GM19438 (cell line): ENCODE measurements around the gene AXIN1.
"Not testable (repeated sequence)": the region's sequence is repeated elsewhere in the genome, so short reads cannot be mapped to it uniquely, and the experiment has no call there.

Experiments
- ATAC-seq: cut with Tn5 transposase; IDR thresholded peaks from one replicate; pipeline ENCODE4 v1.9.1; 2021; ENCODE audit warnings: low read depth; ENCODE audit not compliant: unreplicated experiment

The AXIN1 gene

DNA sequence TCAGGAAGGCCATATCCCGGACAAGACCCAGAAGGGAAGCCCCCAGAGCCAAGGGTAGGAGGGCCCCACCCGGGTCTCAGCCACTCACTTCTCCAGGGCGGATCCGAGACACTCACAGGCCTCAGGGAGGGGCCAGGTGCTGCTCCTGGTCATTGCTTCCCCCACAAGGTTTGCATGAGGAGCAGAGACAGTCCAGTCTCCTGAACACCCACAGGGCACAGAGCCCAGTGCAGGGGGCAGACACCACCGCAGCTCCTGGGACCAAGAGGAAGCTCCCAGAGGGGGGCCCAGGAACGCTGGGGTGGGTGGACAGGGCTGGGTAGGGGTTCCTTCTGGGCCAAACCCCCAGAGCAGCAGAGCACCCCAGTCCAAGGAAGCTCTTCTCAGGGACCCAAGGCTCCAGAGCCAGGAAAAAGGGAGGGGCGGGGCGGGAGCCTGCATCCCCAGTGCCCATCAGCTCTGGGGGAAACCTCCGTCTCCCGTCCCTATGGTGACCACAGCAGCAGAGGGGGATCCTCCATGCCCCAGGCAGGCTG, 18.5 kb upstream of the AXIN1 start:
- no peak for ATAC-seq

DNA sequence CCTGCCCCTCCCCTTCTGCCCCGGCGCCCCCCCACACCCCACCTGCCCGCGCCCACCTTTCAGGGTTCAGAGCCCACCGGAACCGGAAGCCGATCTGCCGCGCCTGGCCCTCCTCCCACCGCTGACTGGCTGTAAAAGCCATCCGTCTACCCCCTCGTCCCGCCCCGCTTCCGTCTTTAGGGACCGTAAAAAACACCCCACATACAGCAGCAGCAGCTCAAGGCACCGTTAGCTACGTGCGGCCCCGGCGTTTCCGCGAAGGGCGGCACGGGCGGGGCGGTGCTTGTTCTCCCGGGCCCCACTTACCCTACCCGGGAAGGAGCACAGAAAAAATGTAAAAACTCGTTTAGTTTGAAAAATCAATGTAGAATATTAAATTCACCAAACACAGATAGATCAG, 17.9 kb upstream of the AXIN1 start, which contains the start of gene MRPL28:
MRPL28 (minus strand) TSS at position 96 of the 400 bp plus-strand sequence. CDS start 320 bp downstream, outside the sequence.
- peak; percentile 67 for ATAC-seq

DNA sequence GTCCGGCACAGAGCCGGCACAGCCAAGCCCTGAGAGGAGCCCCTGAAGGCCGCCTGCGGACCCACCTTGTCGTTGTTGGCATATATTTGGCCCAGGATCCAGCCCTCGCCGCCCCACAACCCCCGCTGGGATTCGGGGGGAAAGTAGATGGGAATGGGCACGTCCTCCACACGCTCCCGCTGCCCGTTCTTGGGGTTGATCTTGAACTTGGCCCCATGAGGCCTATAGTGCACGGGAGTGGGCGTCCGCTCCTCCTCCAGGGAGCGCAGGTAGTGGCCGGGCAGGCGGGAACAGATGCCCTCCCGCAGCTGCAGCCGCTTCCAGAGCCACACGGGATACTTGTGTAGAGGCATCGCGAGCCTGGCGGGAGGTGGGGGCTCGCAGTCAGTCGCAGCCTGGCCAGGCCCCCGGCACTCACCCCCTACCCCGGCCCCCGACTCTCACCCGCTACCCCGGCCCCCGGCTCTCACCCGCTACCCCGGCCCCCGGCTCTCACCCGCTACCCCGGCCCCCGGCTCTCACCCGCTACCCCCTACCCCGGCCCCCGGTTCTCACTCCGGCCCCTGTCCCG, 17.4 kb upstream of the AXIN1 start:
- no peak for ATAC-seq

DNA sequence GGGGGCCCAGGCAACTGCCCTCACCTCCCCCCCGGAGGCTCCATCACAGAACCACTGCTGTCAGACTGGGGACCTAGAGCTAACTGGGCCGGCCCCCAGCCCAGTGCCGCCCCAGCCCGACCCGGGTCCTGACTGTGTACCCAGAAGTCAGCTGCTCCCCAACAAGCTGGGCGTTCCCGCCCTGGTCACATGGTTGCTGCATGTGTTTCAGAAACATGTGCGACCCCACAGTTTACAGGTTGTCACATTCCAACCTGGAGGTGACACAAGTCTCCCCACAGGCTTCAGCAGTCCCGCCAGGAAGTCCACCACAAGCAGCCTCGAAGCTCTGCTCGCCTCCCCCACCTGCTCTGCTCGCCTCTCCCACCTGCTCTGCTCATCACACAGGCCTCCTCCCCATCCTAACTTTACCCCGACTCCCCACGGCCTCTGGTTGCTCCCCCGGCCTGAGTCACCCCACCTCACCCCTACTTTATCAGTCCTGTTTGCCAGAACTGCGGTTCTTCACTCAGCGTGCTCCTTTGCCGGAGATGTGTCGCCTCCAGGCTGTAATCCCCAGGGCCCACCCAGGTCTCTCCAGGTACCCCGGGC, 16.8 kb upstream of the AXIN1 start:
- ATAC-seq: no peak

DNA sequence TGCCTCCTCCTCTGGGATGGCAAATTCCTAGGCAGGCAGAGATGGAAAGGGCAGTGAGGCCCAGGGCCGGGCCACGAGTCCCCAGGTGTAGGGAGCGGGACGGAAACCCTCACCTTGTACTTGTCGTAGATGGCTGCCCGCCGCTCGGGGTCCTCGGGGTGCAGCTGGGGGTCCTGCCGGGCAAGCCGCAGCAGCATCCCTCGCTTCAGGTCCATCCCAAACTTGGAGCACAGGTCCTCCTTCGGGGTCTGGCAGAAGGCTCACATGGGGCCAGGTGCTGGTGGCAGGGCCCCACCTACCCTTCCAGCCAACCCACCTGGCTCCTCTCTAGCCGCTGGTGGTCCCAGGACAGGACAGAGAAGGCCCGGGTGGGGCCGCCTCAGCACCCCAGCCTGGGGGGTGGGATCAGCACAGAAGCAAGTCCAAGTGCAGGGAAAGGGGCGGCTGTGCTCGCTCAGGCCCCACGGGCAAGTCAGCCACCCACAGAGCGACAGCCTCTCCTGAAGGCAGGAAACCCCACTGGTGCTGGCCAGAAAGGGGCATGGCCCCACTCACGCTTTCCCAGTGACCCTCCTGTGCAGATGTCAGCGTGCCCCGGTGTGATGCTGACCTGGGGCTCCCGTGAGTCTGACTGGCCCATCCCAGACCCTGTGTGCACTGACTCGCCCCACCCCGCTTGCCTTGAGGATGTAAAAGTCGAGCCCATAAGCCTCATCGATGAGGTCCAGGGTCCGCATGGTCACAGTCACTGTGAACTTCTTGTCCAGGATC, 16.1 kb upstream of the AXIN1 start:
- no peak for ATAC-seq

DNA sequence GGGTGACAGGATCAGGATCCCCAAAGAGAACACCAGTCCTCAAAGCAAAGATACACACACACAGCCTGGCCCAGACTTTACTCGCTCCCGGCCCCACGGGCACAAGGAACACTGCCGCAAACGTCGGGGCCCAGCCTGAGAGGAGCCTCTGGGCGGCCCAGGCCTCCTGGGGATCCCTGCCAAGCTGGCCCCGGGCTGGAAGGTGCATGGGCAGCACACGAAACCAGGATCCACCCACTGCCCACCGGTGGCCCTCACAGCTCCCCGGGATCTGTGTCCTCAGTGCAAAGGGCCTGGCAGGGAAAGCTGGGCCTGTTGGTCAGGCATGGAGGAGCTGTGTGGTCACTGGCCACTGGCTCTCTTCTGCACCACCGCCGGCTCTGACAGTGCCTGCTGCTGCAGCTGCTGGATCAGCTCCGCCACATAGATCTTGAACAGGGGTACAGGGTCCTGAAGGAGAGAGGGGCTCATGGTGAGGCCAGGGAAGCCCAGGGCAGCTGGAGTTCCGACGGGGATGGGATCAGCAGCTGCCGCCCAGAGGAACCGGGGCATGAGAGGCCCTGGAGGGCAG, 14.9 kb upstream of the AXIN1 start:
- no peak for ATAC-seq

DNA sequence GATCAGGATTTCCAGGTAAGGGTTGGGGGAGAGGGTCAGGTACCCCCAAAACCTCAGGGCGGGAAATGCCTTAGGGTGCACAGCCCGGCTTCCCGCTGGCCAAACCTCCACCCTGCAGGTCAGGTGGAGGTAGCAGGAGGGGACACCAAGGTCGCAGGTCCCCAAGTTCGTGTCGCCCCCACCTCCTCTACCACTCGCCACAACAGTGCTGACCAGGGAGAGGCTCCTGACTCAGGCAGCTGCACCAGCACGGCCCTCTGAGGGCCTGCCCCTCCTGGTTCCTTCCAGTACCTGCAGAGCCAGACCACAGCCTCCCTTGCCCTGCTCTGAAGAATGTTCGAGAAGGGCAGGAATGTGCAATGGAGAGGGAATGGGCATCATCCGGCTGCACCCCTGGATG, 14.0 kb upstream of the AXIN1 start:
- no peak for ATAC-seq

DNA sequence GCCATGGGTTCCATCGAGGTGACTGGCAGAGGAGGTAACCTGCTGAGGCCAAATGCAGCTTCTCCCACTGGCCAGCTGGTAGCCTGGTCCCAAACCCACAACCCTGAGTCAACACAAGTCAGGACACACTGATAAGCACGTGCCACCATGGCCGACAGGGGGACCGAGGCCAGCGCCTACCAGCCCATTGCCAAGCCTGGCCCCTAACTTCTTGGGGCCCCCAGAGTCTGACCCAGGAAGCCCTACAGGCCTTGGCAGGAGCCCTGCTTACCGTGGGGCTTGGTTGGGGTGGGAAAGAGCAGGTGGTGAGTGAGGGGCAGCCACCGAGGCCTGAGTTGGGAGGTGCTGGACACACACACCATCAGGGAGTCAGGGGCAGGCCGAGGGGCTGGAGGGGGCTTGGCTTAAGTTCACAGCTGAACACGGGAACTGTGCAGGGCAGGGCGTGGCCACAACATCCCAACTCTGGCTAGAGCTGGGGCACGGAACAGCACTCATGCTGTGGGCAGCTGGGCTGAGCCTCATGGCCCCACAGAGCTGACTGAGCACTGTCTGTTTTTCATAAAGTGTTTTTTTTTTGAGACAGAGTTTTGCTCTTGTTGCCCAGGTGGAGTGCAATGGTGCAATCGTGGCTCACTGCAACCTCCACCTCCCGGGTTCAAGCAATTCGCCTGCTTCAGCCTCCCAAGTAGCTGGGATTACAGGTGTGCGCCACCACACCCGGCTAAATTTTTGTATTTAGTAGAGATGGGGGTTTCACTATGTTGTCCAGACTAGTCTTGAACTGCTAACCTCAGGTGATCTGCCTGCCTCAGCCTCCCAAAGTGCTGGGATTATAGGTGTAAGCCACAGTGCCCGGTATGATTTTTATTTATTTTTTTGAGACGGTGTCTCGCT, 12.3 kb upstream of the AXIN1 start:
- ATAC-seq: no peak

DNA sequence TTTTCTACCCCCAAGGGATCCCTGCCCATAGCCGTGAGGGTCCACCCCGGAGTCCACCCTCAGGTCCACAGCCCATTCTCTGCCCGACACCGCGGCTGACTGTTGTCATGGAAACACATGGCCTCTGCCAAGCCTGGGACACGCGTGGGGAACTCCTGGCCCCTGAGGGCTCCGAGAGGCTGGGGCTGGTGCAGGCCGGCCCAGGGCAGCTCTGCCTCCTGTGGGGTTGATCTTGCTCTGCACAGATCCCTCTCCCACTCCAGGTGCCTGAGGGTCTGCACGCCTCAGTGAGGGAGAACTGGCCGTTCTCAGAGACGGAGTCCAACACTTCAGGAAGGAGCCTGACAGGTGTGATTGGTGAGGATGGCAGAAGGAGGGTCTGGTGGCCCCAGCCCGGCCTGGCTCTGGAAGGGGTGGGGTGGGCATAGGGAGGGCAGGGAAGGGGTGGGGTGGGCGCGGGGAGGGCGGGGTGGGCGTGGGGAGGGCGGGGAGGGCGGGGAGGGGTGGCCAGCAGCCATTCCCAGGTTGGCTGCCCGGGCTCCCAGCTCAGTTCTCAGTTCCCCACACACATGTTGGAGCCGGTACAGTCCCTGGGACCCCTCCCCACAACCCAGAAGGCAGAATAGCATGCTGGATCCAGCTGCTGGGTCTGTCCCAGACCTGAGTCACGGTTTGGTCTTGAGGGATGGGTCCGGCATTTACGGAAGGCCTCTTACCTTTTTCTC, 11.4 kb upstream of the AXIN1 start:
- no peak for ATAC-seq

DNA sequence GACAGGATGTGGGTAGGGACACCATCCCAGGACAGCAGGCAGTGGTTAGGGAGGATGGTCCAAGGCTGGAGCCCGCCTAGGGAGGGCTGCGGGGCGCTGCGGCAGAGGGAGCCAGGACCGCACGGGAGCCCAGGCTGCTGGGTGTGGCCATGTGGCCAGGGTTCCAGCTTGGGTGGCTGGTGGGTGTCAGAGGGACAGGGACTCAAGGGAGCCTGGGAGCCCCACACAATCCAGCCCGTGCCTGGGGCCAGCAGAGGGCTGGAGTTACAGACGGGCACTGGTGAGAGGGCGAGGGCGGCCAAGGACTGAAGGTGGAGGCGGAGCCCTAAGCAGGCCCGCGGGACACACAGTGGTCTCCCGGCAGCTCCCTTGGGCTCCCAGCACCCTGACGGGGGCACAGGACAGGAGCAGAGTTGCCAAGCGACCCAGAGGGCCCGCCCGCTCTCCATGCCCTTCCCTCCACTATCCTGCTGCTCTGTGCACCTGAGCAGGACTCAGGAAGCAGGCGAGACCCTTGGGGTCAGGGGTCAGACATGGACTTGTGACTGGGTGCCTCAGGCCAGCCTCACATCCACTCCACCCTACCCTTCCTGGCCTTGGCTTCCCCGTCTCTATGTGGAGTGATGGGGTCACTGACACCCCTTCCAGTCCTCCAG, 10.7 kb upstream of the AXIN1 start:
- no peak for ATAC-seq

DNA sequence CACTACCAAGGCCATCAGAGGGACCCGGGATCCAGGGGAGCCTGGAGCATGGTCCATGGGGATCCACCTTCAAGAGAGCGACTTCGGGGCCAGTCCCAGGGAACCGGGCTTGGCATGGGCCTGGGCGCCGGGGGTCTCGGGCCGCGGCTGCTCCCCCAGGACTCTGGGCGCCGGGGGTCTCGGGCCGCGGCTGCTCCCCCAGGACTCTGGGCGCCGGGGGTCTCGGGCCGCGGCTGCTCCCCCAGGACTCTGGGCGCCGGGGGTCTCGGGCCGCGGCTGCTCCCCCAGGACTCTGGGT, 10.1 kb upstream of the AXIN1 start:
- not testable (repeated sequence) for ATAC-seq

DNA sequence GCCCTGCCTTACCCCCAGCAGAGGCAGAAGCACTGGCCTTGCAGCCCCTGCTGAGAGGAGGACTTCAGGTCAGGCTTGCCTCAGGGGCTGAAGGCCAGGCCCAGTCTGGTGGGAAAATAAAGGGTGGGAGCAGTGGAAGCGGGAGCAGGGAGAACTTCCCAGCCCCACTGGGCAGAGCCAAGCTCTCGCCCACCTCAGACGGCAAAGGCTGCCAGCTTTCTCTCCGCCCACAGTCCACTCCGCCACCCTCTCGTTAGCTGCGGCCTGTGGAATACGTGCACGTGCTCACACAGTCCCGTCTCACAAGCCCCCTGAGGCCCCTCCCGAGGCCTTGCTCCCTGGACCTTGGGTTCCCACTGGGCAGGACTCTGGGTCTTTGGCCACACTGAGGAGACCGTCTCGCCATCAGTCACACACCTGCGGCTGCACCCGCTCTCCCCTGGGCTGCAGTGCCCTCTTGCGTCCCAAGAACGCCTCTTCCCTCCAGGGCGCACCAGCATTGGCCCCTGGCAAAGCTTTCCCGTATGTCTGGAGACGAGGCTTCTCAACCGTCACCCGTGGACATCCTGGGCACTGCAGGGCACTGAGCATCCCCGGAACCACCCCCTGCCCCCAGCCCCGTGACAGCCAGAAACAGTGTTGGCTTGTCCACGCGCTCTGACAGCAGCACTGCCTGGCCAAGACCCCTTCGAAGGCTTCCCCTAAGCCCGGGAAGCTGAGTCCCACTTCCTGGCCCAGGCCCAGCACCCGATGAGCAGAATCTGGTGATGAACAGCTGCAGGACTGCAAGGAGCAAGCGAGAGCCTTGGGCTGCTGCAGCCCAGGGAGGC, 9.6 kb upstream of the AXIN1 start:
- no peak for ATAC-seq

DNA sequence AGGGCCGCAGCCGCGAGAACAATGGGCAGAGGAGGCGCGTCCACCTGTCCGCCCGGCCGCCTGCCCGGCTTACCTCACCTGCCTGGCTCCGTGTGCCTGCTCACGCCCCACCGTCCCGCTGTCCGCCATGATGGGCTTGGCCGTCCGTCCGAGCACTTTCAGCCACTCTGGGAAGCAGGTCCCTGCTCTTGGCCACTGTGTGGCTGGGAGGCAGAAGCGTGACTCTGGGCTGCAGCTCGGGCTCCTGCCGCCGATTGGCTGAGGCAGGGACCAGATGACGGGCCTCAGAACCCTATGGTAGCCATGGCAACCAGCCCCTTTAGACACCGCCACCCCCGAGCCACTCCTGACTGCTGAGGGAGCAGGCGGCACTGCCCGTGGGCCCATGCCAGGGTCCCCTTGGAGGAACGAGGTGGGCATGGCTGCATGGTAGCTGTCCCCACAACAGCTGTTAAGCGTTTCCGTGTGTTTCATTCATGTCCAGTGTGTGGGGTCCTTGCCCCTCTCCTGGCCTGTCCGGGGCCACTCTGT, 8.9 kb upstream of the AXIN1 start:
- ATAC-seq: no peak

DNA sequence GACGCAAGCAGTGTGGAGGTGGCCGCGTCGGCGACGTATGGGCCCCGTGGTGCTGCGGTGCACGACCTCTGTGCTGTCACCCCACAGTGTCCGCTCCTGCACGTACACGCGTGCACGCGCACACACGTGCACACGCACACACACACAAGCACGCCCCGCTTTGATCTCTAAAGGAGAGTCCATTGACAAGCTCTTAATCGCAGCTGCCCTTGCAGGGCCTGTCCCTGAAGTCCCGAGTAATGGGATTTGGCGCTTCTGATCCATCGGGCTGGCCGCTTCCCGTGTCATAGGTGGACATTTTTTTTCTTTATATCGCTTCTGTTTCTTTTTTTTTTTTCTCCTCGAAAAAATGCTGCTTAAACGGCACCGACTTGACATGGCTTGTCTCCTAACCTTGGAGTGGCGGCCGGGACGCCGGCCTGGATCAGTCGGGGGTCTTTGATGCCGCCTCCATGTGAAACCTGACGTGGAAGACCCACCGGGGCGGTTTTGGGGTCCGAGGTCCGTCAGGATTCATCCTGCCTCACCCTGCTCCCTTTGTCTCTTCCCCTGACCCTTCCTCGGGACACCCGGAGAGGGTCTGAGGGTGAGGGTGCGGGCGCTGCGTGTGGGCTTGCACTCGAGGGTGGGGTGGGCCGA, 8.3 kb upstream of the AXIN1 start:
- no peak for ATAC-seq

DNA sequence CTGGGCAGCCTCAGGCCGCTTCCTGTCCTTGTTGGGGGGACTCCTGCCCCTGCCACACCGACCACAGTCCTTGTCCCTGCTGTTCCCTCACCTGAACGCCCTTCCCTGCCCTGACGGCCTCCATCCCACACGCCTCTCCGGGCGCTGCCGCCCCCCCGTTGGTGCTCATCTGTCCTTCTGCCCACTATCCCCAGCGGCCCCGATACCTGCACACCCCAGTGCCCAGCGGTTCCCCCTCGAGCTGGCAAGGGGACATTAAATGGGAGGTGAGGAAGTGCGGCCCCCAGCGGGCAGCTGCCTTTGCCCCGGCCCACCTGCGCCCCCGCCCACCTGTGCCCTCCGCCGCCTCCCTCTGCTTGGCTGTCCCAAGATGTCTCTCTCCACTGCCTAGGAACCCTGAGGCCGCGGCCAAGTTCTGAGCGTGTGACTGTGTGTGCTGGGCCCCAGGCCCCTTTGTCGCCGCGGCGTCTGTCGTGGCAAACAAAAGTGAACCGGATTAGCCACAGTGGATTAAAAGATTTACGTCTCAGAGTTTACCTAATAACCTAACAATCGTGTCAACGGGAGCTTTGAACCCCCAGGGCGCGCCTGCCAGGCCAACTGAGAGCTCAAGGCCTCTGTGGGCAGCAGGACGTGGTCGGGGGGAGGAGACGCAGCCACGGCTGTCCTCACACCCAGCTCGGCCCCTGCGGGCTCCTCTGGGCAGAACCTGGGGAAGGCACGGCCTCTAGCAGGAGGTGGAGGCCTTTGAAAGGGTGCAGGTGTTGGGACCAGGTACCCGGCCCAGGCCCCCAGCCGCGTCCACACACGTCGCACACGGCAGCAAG, 7.6 kb upstream of the AXIN1 start:
- no peak for ATAC-seq

DNA sequence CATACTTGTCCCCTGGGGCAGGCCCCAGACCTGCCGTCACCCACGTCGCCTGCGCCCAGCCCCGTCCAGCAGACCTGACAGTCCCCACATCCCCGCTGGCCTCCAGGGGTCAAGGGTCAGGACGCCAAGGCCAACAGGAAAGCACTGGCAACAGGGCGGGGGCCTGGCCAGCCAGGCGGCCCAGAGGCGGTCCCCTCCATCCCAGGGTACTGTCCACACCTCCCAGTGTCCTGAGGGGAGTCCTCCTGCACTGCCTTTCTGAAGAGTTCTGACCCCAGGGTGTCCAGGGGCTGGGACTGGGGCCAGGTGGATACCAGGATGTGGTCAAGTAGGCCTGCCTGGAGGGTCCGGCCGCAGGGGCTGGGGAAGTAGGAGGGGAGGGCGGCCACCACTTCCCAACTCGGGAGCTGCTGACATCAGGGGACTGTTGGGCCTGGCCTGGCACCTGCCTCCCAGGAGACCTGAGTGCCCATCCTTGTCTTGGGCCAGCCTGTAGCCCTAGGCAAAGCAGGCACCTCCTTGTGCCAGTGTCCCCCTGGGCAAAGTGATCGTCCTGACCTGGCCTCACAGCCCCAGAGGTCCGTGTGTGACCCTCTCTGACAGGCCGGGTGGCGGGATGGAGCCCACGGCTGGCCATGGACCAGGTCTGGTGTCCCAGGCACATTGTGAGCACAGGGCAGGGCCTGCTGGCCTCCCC, 6.7 kb upstream of the AXIN1 start:
- ATAC-seq: no peak
